HepG2 (cell line): ENCODE measurements around the gene CTIF. TPM values are rescaled to one million over a fixed set of nuclear protein-coding genes. Genes with fewer than 3 reads are reported as not detected.

Source experiments
- AGO1 ChIP-seq: fragments of 200-400 bp; formaldehyde crosslinking; IDR thresholded peaks from 2 replicates; pipeline ENCODE4 v1.6.1; 2017; ENCODE audit warnings: mild to moderate bottlenecking, low read depth, low read length, moderate library complexity; ENCODE audit not compliant: poor library complexity, severe bottlenecking
- CBX5 ChIP-seq: sonication (generic); formaldehyde crosslinking; IDR thresholded peaks from 2 replicates; pipeline ENCODE4 v1.4.0; 2020; ENCODE audit warnings: missing genetic modification reagents, borderline replicate concordance
- CC2D1A ChIP-seq: sonication (generic); formaldehyde crosslinking; IDR thresholded peaks from 2 replicates; pipeline ENCODE4 v1.8.1; 2023; ENCODE audit warnings: mild to moderate bottlenecking, missing genetic modification reagents
- ISL2 ChIP-seq: sonication (generic); formaldehyde crosslinking; IDR thresholded peaks from 2 replicates; pipeline ENCODE4 v1.5.0; 2020; ENCODE audit warnings: missing genetic modification reagents
- SAFB2 ChIP-seq: sonication (generic); formaldehyde crosslinking; IDR thresholded peaks from 2 replicates; pipeline ENCODE4 v1.5.1; 2020; ENCODE audit warnings: missing genetic modification reagents, low read depth, mild to moderate bottlenecking, borderline replicate concordance
- STAT6 ChIP-seq: sonication (generic); formaldehyde crosslinking; IDR thresholded peaks from 2 replicates; pipeline ENCODE4 v1.4.0; 2020; ENCODE audit warnings: missing genetic modification reagents, mild to moderate bottlenecking, borderline replicate concordance
- TEF ChIP-seq: sonication (generic); formaldehyde crosslinking; IDR thresholded peaks from 2 replicates; pipeline ENCODE4 v1.5.0; 2020; ENCODE audit warnings: missing genetic modification reagents
- THAP9 ChIP-seq: sonication (generic); formaldehyde crosslinking; IDR thresholded peaks from 2 replicates; pipeline ENCODE4; 2020; ENCODE audit warnings: missing genetic modification reagents, mild to moderate bottlenecking, borderline replicate concordance
- ZNF296 ChIP-seq: sonication (generic); formaldehyde crosslinking; conservative IDR thresholded peaks from 2 replicates; pipeline ENCODE4 v1.5.0; 2020; ENCODE audit warnings: mild to moderate bottlenecking, missing genetic modification reagents
- ZNF317 ChIP-seq: sonication (generic); formaldehyde crosslinking; IDR thresholded peaks from 2 replicates; pipeline ENCODE4 v1.5.0; 2020; ENCODE audit warnings: mild to moderate bottlenecking, missing genetic modification reagents
- ZNF326 ChIP-seq: sonication (generic); formaldehyde crosslinking; IDR thresholded peaks from 2 replicates; pipeline ENCODE4 v1.4.0; 2020; ENCODE audit warnings: missing genetic modification reagents, borderline replicate concordance
- ZNF441 ChIP-seq: sonication (generic); formaldehyde crosslinking; IDR thresholded peaks from 2 replicates; pipeline ENCODE4 v1.7.0; 2021; ENCODE audit warnings: missing genetic modification reagents, borderline replicate concordance
- ZNF496 ChIP-seq: sonication (generic); formaldehyde crosslinking; IDR thresholded peaks from 2 replicates; pipeline ENCODE4 v1.8.1; 2023; ENCODE audit warnings: mild to moderate bottlenecking, moderate library complexity, missing genetic modification reagents; ENCODE audit not compliant: insufficient replicate concordance
- ZNF512B ChIP-seq: sonication (generic); formaldehyde crosslinking; IDR thresholded peaks from 2 replicates; pipeline ENCODE4 v1.5.1; 2020; ENCODE audit warnings: missing genetic modification reagents, mild to moderate bottlenecking, borderline replicate concordance
- ZNF574 ChIP-seq: sonication (generic); formaldehyde crosslinking; IDR thresholded peaks from 2 replicates; pipeline ENCODE4 v1.4.0; 2020; ENCODE audit warnings: missing genetic modification reagents
- polyA plus RNA-seq, 8 experiments: library from polyadenylated mRNA; depleted of rRNA in 3 of 8; stranded (reverse) in 7 of 8; unstranded in 1 of 8; fragments of >200 nt; fragmentation: Illumina TruSeq in 4 of 8; extraction: Trizol in 4 of 8; gene quantifications; 2 replicates each; pipeline versions ENCODE4 v1.2.1 to v1.2.3, GENCODE V29; 2011 to 2016; ENCODE audit warnings: low read depth in 4 of 8, missing spikeins in 1 of 8, mixed read lengths in 1 of 8; ENCODE audit not compliant: insufficient read depth in 1 of 8
- total RNA-seq, 5 experiments: library from RNA; depleted of rRNA; stranded (reverse); fragments of >200 nt; fragmentation: Illumina TruSeq; extraction: Trizol; gene quantifications; 2 replicates each; pipeline ENCODE4 v1.2.3, GENCODE V29; 2016; ENCODE audit warnings: low read depth in 1 of 5

CTIF gene
- total and polyA plus RNA-seq, 2 of the 13 experiments (the other 11 are each of a cell fraction or from before 2014, with no cell fraction given), result 18.2 to 28.0 TPM

GRCh38 chr18:48575658-48576456 is 37.0 kb downstream of the CTIF start (continued):
- 0 out of 2 replicates have a peak, but pooled peaks have one; percentile 25 for TF ChIP-seq ZNF512B (CRISPR knock-in tag)
- 0 out of 2 replicates have a peak, but pooled peaks have one; percentile 25 for TF ChIP-seq CBX5 (CRISPR knock-in tag)
- TF ChIP-seq AGO1, result no peak
- TF ChIP-seq ZNF317 (CRISPR knock-in tag), result peak; percentile 48; the same call in 1 of the 2 replicates
- peak; percentile 82; the same call in 1 of the 2 replicates for TF ChIP-seq THAP9 (CRISPR knock-in tag)
- no peak for TF ChIP-seq ZNF441 (CRISPR knock-in tag)
- TF ChIP-seq ZNF296 (CRISPR knock-in tag), result peak; percentile 97
- TF ChIP-seq ZNF326, result no peak
- peak; percentile 89 for TF ChIP-seq ISL2 (CRISPR knock-in tag)
- TF ChIP-seq SAFB2, result no peak
- TF ChIP-seq CC2D1A (CRISPR knock-in tag), result no peak
- peak; percentile 67; the same call in 1 of the 2 replicates for TF ChIP-seq STAT6 (CRISPR knock-in tag)
- 0 out of 2 replicates have a peak, but pooled peaks have one; percentile 50 for TF ChIP-seq TEF (CRISPR knock-in tag)
- TF ChIP-seq ZNF496 (CRISPR knock-in tag), result no peak
- TF ChIP-seq ZNF574 (CRISPR knock-in tag), result peak; percentile 69
